Retinal pigment epithelial cell (primary cell): ENCODE measurements around the gene RAB39B.
"Not testable (repeated sequence)": the region's sequence is repeated elsewhere in the genome, so short reads cannot be mapped to it uniquely, and the experiment has no call there.

Source experiments
- DNase-seq: peaks from one replicate; pipeline ENCODE4 v3.0.0-alpha.2; 2010; ENCODE audit warnings: low read depth
- H3K4me3 ChIP-seq: 2 replicates; pipeline ENCODE4 v1.5.1; 2011; ENCODE audit warnings: mild to moderate bottlenecking, low read length, control low read depth, moderate library complexity
- TF ChIP-seq, protein P1 (sequence below): conservative IDR thresholded peaks from 2 replicates; pipeline ENCODE4 v1.5.1; 2011; ENCODE audit warnings: low read depth, low read length, control low read depth, inconsistent platforms

Gene RAB39B, protein sequence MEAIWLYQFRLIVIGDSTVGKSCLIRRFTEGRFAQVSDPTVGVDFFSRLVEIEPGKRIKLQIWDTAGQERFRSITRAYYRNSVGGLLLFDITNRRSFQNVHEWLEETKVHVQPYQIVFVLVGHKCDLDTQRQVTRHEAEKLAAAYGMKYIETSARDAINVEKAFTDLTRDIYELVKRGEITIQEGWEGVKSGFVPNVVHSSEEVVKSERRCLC

DNA sequence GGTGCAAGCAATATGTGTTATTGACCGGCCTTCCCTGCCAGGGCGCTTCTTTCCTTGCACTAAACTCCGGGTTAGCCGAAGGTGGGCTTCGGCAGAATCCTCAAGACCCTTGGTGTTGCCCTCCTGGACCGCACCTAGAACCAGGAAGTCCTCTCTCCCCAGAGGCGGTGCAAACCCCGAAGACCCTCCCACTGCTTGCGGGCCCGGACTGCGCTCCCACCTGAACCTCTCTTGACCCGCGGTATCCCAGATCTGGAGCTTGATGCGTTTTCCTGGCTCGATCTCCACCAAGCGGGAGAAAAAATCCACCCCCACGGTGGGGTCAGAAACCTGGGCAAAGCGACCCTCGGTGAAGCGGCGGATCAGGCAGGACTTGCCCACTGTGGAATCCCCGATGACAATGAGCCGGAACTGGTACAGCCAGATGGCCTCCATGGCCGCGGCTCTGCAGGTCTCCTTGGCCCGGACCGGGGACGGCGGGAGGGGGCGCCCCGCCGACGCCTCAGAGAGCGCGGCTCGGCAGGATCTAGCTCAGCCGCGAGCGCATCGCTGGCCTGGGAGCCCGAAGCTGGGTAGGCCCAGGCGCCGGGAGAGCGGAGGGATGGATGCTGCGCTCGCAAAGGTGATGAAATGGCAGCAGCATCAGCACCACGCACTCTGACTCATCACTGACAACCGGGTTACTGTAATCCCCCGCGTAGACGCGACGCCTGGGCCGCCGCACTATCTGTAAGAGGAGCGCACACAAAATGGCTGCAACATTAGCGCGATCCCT is at the start of gene RAB39B:
RAB39B (minus strand) TSS at position 638 of the 775 bp plus-strand sequence; CDS start at position 435, 203 bp downstream.
- peak within 1 kb of the TSS; percentile 59 for H3K4me3 ChIP-seq
- TF ChIP-seq, protein P1, sequence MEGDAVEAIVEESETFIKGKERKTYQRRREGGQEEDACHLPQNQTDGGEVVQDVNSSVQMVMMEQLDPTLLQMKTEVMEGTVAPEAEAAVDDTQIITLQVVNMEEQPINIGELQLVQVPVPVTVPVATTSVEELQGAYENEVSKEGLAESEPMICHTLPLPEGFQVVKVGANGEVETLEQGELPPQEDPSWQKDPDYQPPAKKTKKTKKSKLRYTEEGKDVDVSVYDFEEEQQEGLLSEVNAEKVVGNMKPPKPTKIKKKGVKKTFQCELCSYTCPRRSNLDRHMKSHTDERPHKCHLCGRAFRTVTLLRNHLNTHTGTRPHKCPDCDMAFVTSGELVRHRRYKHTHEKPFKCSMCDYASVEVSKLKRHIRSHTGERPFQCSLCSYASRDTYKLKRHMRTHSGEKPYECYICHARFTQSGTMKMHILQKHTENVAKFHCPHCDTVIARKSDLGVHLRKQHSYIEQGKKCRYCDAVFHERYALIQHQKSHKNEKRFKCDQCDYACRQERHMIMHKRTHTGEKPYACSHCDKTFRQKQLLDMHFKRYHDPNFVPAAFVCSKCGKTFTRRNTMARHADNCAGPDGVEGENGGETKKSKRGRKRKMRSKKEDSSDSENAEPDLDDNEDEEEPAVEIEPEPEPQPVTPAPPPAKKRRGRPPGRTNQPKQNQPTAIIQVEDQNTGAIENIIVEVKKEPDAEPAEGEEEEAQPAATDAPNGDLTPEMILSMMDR = no peak
- peak; percentile 18 for DNase-seq

DNA sequence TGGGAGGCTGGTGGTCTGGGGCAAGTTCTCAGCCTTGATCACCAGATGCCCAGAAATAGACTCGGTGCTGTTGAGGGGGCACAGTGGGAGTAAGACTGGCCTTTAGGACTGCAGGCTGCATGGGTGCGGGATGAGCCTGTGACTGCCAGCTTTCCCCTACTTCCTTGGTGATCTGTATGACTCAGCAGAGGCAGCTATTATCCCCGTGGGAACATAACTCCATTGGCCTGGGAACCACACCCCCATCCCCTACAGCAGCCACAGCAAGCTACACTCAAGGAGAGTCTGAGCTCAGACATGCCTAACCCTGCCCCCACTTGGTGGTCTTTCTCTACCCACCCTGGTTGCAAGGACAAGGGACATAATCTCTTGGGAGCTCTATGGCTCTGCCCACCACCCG is 49.5 kb upstream of the RAB39B start:
- no peak overlapping the region for H3K4me3 ChIP-seq
- TF ChIP-seq, protein P1 = no peak
- DNase-seq = peak; percentile 11

DNA sequence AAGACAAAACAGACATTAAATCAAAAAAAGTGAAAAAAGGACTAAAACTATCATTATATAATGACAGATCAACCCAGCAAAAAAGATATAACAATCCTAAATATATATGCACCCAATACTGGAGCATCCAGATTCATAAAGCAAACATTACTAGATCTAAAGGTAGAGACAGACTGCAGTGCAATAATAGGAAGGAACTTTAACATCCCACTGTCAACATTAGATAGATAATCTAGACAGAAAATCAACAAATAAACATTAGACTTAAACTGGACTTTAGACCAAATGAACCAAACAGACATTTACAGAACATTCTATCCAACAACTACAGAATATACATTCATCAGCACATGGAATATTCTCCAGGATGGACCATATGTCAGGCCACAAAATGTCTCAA is 29.5 kb upstream of the RAB39B start:
- no peak overlapping the region for H3K4me3 ChIP-seq
- no peak for DNase-seq
- TF ChIP-seq, protein P1 = no peak

DNA sequence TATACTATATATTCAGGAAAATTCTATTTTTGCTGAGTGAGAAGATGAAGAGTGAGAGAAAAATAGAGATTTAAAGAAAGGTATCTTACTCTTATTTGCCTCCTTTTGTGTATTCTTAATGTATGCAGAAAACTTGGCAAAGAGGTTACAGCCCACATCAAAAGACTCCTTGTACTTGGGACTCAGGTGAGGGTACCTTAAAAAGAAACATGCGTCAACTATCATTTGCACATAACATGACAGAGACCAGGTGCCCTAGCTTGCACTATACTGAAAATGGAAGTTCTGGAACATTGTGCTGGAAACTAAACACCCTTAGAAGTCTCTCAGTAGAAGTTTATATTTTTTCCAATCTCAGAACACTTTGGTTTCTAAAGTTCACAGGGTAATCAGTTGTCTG is 15.6 kb upstream of the RAB39B start:
- no peak overlapping the region for H3K4me3 ChIP-seq
- TF ChIP-seq, protein P1 = no peak
- no peak for DNase-seq

DNA sequence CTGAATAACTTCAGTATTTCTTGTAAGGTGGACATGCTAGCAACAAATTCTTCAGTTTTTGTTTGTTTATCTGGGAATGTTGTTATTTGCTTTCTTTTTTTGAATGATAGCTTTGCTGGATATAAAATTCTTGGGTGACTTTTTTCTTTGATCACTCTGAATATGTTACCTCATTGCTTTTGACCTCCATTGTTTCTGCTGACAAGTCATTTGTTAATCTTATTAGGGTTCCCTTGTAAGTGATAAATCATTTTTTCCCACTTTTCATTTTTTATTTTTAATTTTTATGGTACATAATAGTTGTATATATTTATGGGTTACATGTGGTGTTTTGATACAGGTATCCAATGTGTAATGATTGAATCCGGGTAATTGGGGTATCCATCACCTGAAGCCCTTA is 6.7 kb upstream of the RAB39B start:
- TF ChIP-seq, protein P1 = no peak
- H3K4me3 ChIP-seq = no peak overlapping the region
- no peak for DNase-seq

DNA sequence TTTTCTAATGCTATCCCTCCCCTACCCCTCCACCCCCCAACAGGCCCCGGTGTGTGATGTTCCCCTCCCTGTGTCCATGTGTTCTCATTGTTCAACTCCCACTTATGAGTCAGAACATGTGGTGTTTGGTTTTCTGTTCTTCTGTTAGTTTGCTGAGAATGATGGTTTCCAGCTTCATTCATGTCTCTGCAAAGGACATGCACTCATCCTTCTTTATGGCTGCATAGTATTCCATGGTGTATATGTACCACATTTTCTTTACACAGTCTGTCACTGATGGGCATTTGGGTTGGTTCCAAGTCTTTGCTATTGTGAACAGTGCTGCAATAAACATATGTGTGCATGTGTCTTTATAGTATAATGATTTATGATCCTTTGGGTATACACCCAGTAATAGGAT is 3.7 kb upstream of the RAB39B start:
- DNase-seq, H3K4me3 ChIP-seq: not testable (repeated sequence)

DNA sequence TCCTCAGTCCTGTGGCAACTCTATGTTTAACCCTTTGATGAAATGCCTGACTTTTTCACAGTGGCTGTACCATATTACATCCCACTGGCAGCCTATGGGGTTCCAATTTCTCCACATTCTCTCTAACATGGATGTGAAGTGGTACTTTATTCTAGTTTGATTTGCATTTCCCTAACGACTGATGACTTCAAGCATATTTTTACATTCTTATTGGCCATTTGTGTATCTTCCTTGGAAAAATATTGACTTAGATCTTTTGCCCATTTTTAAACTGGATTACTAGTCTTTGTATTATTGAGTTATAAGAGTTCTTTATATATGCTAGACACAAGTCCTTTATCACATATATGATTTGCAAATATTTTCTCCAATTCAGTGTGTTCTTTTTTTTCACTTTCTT is 2.1 kb upstream of the RAB39B start:
- DNase-seq = no peak
- no peak overlapping the region for H3K4me3 ChIP-seq
- TF ChIP-seq, protein P1 = no peak
